HEK293T (cell line): Measurements from ENCODE around the gene FNDC3B.

ENCODE experiments used
- HDGF ChIP-seq: fragments of 450-650 bp; IDR thresholded peaks from 2 replicates; pipeline ENCODE4 v1.6.1; 2017; ENCODE audit warnings: antibody characterized with exemption, borderline replicate concordance
- NFRKB ChIP-seq: fragments of 450-650 bp; IDR thresholded peaks from 2 replicates; pipeline ENCODE4 v1.6.1; 2016; ENCODE audit warnings: mild to moderate bottlenecking, moderate library complexity

GRCh38 chr3:172057059-172057458 is 17.7 kb downstream of the FNDC3B start:
- TF ChIP-seq HDGF (no peak), NFRKB (no peak)
